K562 (cell line): Measurements from ENCODE around the gene PLCD1.

Experiments
- BRCA1 ChIP-seq, 2 experiments: fragments of 450-650 bp in 1 of 2; sonication (generic) in 1 of 2; formaldehyde crosslinking in 1 of 2; IDR thresholded peaks; 2 replicates each; pipeline versions ENCODE4 v1.5.0 to v1.6.1; 2017 to 2020; ENCODE audit warnings: mild to moderate bottlenecking in 1 of 2, missing genetic modification reagents in 1 of 2
- ETV5 ChIP-seq: sonication (generic); formaldehyde crosslinking; IDR thresholded peaks from 2 replicates; pipeline ENCODE4 v1.4.0; 2020; ENCODE audit warnings: low read depth, mild to moderate bottlenecking, missing genetic modification reagents
- TAL1 ChIP-seq: fragments of 450-650 bp; IDR thresholded peaks from 2 replicates; pipeline ENCODE4 v1.6.1; 2016; ENCODE audit warnings: mild to moderate bottlenecking

- no peak for TF ChIP-seq ETV5
- TF ChIP-seq TAL1: no peak
- TF ChIP-seq BRCA1 (IDR thresholded peaks at IDR 0.05): no peak
- TF ChIP-seq BRCA1 (CRISPR knock-in tag; IDR thresholded peaks at IDR 0.05): no peak
Observed at GRCh38 chr3:38000965-38001455, 28.4 kb downstream of the PLCD1 start.
